Bronchial epithelial cell (primary cell): ENCODE results near the gene NFAM1. TPM values are rescaled to one million over a fixed set of nuclear protein-coding genes. Genes with fewer than 3 reads are reported as not detected.
A peak's percentile ranks its signal among the peaks of the same experiment; 100 is the strongest.

ENCODE experiments used
- DNase-seq: peaks from one replicate; pipeline ENCODE4 v3.0.0-alpha.2; 2010; ENCODE audit warnings: low read depth
- FAIRE-seq: peaks from 2 replicates; lab custom pipeline; 2011; peaks lifted over from hg19 to GRCh38; lab: Jason Lieb, UNC
- H3K27me3 ChIP-seq: 2 replicates; pipeline ENCODE4 v1.5.1; 2011; ENCODE audit warnings: low read length; ENCODE audit not compliant: control insufficient read depth, insufficient read depth
- H3K36me3 ChIP-seq: 2 replicates; pipeline ENCODE4 v1.5.1; 2011; ENCODE audit warnings: low read length; ENCODE audit not compliant: control insufficient read depth, insufficient read depth
- H3K4me3 ChIP-seq: 2 replicates; pipeline ENCODE4 v1.5.1; 2011; ENCODE audit warnings: mild to moderate bottlenecking, low read depth, low read length, control low read depth
- CTCF ChIP-seq: IDR thresholded peaks from 2 replicates; pipeline ENCODE4 v1.5.1; 2011; ENCODE audit warnings: mild to moderate bottlenecking, moderate library complexity, low read length, control low read depth, inconsistent platforms; ENCODE audit not compliant: insufficient read depth, severe bottlenecking
- total RNA-seq: library from RNA; depleted of rRNA; stranded (reverse); fragments of >200 nt; gene quantifications from 2 replicates; pipeline ENCODE4 v1.2.1, GENCODE V29; 2014

The NFAM1 gene, protein sequence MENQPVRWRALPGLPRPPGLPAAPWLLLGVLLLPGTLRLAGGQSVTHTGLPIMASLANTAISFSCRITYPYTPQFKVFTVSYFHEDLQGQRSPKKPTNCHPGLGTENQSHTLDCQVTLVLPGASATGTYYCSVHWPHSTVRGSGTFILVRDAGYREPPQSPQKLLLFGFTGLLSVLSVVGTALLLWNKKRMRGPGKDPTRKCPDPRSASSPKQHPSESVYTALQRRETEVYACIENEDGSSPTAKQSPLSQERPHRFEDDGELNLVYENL
- not detected in 2 replicates for total RNA-seq

DNA sequence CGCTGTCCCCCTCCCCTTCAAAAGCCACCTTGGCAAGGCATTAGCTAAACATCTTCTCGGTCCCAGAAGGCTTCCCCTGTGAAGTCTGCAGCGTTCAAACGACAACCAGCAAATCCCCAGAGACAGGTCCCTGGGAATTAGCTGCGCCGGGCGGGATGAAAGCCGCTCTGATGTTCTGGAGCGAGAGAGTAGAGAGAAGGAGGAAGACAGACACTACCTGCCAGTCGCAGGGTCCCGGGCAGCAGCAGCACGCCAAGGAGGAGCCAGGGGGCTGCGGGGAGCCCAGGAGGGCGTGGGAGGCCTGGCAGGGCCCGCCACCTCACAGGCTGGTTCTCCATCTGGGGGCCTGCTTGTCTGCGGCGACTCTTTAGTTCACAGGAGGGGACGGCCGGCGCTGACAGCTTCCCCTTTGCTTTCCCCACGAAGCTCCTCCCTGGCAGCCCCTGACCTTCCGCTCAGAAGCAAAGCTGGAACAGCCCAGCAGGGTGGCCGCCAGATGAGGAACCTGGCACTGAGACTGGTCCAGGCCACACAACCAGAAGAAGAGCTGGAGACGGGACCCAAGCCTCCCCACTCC is at the start of gene NFAM1:
Gene NFAM1 (minus strand): TSS at position 384 of the 577 bp plus-strand sequence. CDS start 46 bp downstream, at position 338.
- DNase-seq: no peak
- H3K4me3 ChIP-seq: no peak within 1 kb of the TSS
- peaks cover 16% of the 10 kb centered on the region for H3K27me3 ChIP-seq
- no peak for TF ChIP-seq CTCF
- FAIRE-seq: no peak
- no peaks in the 10 kb centered on the region for H3K36me3 ChIP-seq

DNA sequence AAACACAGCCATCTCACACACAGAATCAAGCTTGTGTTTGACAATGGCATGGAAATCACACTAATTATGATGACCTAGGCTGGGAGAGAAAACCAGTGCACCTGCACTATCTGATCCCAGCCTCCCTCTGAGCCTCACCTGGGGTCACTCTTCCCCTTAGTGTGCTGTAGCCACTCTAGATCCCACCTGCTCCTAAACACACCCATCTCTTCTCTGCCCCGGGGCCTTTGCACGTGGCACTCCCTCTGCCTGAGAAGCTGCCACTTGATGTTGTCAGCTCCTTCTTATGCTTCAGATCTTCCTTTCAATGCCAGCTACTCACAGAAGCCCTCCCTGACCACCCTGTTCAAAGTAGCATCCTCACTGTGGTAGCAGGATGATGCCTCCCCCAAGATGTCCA is 42.9 kb upstream of the NFAM1 start:
- no peak overlapping the region for H3K4me3 ChIP-seq
- FAIRE-seq (no peak), DNase-seq (no peak)
- TF ChIP-seq CTCF: no peak
- no peaks in the 10 kb centered on the region for H3K36me3 ChIP-seq
- H3K27me3 ChIP-seq: no peaks in the 10 kb centered on the region

DNA sequence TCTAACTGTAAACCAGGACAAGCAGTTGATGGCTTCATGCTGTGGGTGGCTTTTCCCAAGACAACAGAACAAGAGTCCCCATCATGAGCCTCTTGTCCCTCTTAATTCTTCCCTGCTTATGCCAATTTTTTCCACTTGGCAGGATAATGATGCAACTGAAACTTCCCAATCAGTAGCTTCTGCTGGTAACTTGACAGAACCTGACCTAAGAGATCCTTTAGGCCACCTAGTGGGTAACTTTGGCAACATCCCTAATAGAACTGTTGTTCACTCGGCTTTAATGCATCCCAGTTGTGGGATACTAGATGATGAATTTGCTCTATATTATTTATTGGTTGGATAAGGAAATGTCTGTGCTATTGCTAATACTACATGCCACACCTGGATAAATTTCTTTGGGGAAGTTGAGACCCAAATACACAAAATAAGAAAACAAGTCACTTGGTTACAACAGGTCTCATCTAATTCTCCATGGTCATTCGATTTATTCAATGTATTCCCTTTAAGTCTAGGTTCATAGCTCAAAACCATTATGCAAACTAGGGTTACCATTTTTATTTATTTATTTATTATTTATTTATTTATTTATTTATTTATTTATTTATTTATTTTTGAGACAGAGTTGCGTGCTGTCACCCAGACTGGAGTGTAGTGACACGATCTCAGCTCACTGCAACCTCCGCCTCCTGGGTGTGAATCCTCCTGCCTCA is 41.4 kb upstream of the NFAM1 start:
- DNase-seq (peak; percentile 67), FAIRE-seq (peak; percentile 23)
- peak; percentile 61 for TF ChIP-seq CTCF
- H3K4me3 ChIP-seq: no peak overlapping the region
- no peaks in the 10 kb centered on the region for H3K36me3 ChIP-seq
- H3K27me3 ChIP-seq: no peaks in the 10 kb centered on the region

DNA sequence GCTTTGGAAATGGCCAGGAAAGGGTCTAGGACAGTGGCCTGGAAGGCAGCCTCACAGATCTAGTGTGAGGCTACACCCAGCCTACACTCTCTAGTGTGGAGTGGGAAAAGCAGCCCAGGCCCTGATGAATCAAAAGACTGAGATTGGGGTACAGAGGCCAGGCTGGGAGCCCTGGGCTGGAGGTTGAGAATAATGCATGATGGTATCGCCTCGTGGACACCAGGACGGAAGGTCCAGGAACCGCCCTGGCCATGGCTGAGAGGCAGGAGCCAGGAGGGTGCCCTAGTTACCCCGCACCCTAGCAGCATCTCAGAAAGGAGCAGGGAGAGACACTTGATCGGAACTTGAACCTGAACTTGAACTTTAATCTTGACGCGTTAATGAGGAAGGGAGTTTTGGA is 40.5 kb upstream of the NFAM1 start:
- TF ChIP-seq CTCF: no peak
- H3K4me3 ChIP-seq: no peak overlapping the region
- FAIRE-seq (no peak), DNase-seq (no peak)
- H3K27me3 ChIP-seq: no peaks in the 10 kb centered on the region
- H3K36me3 ChIP-seq: no peaks in the 10 kb centered on the region

DNA sequence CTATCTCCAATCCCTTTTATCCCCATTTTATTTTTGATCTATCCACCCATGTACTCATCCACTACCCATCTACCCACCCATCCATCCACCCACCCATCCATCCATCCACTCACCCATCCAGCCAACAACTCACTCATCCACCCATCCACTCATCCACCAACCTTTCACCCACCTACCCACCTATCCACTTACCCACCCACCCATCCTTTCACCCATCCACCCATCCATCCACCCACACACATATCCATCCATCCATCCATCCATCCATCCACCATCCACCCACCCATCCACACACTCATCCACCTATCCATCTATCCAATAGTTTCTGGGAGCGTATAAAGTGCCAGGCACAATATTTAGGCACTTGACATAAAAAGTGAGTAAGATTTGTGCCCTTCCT is 39.2 kb upstream of the NFAM1 start:
- FAIRE-seq: no peak

More for the DNA sequence above, 39.2 kb upstream of the NFAM1 start:
- no peaks in the 10 kb centered on the region for H3K27me3 ChIP-seq
- DNase-seq: no peak
- H3K4me3 ChIP-seq: no peak overlapping the region
- no peak for TF ChIP-seq CTCF
- H3K36me3 ChIP-seq: no peaks in the 10 kb centered on the region
